ENCODE measurements around the gene MAU2. TPM values are rescaled to one million over a fixed set of nuclear protein-coding genes. Genes with fewer than 3 reads are reported as not detected.
"Not testable (repeated sequence)": the region's sequence is repeated elsewhere in the genome, so short reads cannot be mapped to it uniquely, and the experiment has no call there.

MAU2 gene
- total RNA-seq, 2 experiments from 2014 or later = 103 to 105 TPM

GRCh38 chr19:19343016-19343362, 22.4 kb downstream of the MAU2 start:
- peaks cover 4% of the 10 kb centered on the region for H3K36me3 Mint-ChIP-seq
- POLR2A ChIA-PET = no interaction called here
- no peak for ATAC-seq (ENCODE audit: low read depth)

GRCh38 chr19:19343762-19344161, 23.1 kb downstream of the MAU2 start:
- H3K27ac Mint-ChIP-seq = no peak overlapping the region
- no peak overlapping the region for H3K4me3 Mint-ChIP-seq
- no peaks in the 10 kb centered on the region for H3K4me1 Mint-ChIP-seq
- H3K9me3 Mint-ChIP-seq = no peaks in the 10 kb centered on the region
- H3K27me3 Mint-ChIP-seq = no peaks in the 10 kb centered on the region
- peaks cover 4% of the 10 kb centered on the region for H3K36me3 Mint-ChIP-seq
- DNase-seq = no peak
- POLR2A ChIA-PET = no interaction called here
- no peak for ATAC-seq (ENCODE audit: low read depth)

More at GRCh38 chr19:19343016-19343362, 22.4 kb downstream of the MAU2 start:
- Mint-ChIP-seq H3K27ac (no peak overlapping the region), H3K4me3 (no peak overlapping the region), H3K9me3 (no peaks in the 10 kb centered on the region), H3K4me1 (no peaks in the 10 kb centered on the region), H3K27me3 (no peaks in the 10 kb centered on the region)
- no peak for DNase-seq

GRCh38 chr19:19345232-19345631, 24.6 kb downstream of the MAU2 start:
- ATAC-seq (ENCODE audit: low read depth) = no peak
- Mint-ChIP-seq H3K27ac (no peak overlapping the region), H3K9me3 (no peaks in the 10 kb centered on the region), H3K27me3 (no peaks in the 10 kb centered on the region), H3K4me3 (no peak overlapping the region), H3K4me1 (no peaks in the 10 kb centered on the region), H3K36me3 (peaks cover 7% of the 10 kb centered on the region)
- POLR2A ChIA-PET = no interaction called here
- DNase-seq = no peak

GRCh38 chr19:19345970-19346369, 25.3 kb downstream of the MAU2 start:
- Mint-ChIP-seq H3K4me3 (no peak overlapping the region), H3K36me3 (peaks cover 10% of the 10 kb centered on the region), H3K9me3 (no peaks in the 10 kb centered on the region), H3K4me1 (no peaks in the 10 kb centered on the region), H3K27ac (no peak overlapping the region), H3K27me3 (no peaks in the 10 kb centered on the region)
- POLR2A ChIA-PET = no interaction called here
- ATAC-seq (ENCODE audit: low read depth) (no peak), DNase-seq (no peak)

GRCh38 chr19:19347401-19348110, 26.9 kb downstream of the MAU2 start:
- Mint-ChIP-seq H3K4me1 (no peaks in the 10 kb centered on the region), H3K36me3 (peaks cover 14% of the 10 kb centered on the region), H3K4me3 (no peak overlapping the region), H3K27ac (no peak overlapping the region), H3K9me3 (no peaks in the 10 kb centered on the region), H3K27me3 (no peaks in the 10 kb centered on the region)
- DNase-seq = no peak
- POLR2A ChIA-PET = interaction anchor here (0.6 kb wide), 1 partner anchor 20 kb away, joined by 6 read pairs; no protein-coding TSS in a partner anchor
- ATAC-seq (ENCODE audit: low read depth) = no peak

GRCh38 chr19:19348266-19348665, 27.6 kb downstream of the MAU2 start:
- ATAC-seq (ENCODE audit: low read depth) = no peak
- H3K36me3 Mint-ChIP-seq = peaks cover 14% of the 10 kb centered on the region
- H3K27ac Mint-ChIP-seq = no peak overlapping the region
- no peaks in the 10 kb centered on the region for H3K27me3 Mint-ChIP-seq
- DNase-seq = no peak
- no peaks in the 10 kb centered on the region for H3K9me3 Mint-ChIP-seq
- POLR2A ChIA-PET = no interaction called here
- no peak overlapping the region for H3K4me3 Mint-ChIP-seq
- H3K4me1 Mint-ChIP-seq = no peaks in the 10 kb centered on the region

GRCh38 chr19:19349365-19349764, 28.7 kb downstream of the MAU2 start:
- DNase-seq (no peak), ATAC-seq (ENCODE audit: low read depth) (no peak)
- POLR2A ChIA-PET = no interaction called here
- no peak overlapping the region for H3K27ac Mint-ChIP-seq
- peaks cover 14% of the 10 kb centered on the region for H3K36me3 Mint-ChIP-seq
- no peaks in the 10 kb centered on the region for H3K9me3 Mint-ChIP-seq
- no peaks in the 10 kb centered on the region for H3K4me1 Mint-ChIP-seq
- no peaks in the 10 kb centered on the region for H3K27me3 Mint-ChIP-seq
- no peak overlapping the region for H3K4me3 Mint-ChIP-seq

- H3K27me3 Mint-ChIP-seq; DNase-seq; H3K27ac Mint-ChIP-seq; H3K4me3 Mint-ChIP-seq; H3K4me1 Mint-ChIP-seq; ATAC-seq (ENCODE audit: low read depth); H3K9me3 Mint-ChIP-seq; POLR2A ChIA-PET: not testable (repeated sequence)
- peaks cover 14% of the 10 kb centered on the region for H3K36me3 Mint-ChIP-seq
Measured at GRCh38 chr19:19350756-19351155, 30.1 kb downstream of the MAU2 start.

- no peaks in the 10 kb centered on the region for H3K27me3 Mint-ChIP-seq
- ATAC-seq (ENCODE audit: low read depth) = no peak
- no peak for DNase-seq
- POLR2A ChIA-PET = no interaction called here
- H3K4me3 Mint-ChIP-seq = no peak overlapping the region
- H3K9me3 Mint-ChIP-seq = no peaks in the 10 kb centered on the region
- peaks cover 13% of the 10 kb centered on the region for H3K36me3 Mint-ChIP-seq
- no peaks in the 10 kb centered on the region for H3K4me1 Mint-ChIP-seq
- no peak overlapping the region for H3K27ac Mint-ChIP-seq
Measured at GRCh38 chr19:19352823-19353222, 32.2 kb downstream of the MAU2 start.

GRCh38 chr19:19354007-19354406, 33.4 kb downstream of the MAU2 start:
- Mint-ChIP-seq H3K27ac (no peak overlapping the region), H3K36me3 (peaks cover 11% of the 10 kb centered on the region), H3K4me1 (peaks cover 4% of the 10 kb centered on the region), H3K4me3 (no peak overlapping the region), H3K9me3 (no peaks in the 10 kb centered on the region), H3K27me3 (no peaks in the 10 kb centered on the region)
- POLR2A ChIA-PET = interaction anchor here (0.9 kb wide), 1 partner anchor 11 kb away, joined by 3 read pairs; no protein-coding TSS in a partner anchor
- DNase-seq (no peak), ATAC-seq (ENCODE audit: low read depth) (no peak)

- Mint-ChIP-seq H3K27me3 (no peaks in the 10 kb centered on the region), H3K9me3 (no peaks in the 10 kb centered on the region), H3K4me1 (peaks cover 4% of the 10 kb centered on the region), H3K4me3 (no peak overlapping the region), H3K27ac (no peak overlapping the region), H3K36me3 (peaks cover 10% of the 10 kb centered on the region)
- no peak for ATAC-seq (ENCODE audit: low read depth)
- POLR2A ChIA-PET = no interaction called here
- no peak for DNase-seq
Measured at GRCh38 chr19:19354932-19355331, 34.3 kb downstream of the MAU2 start.

- POLR2A ChIA-PET = no interaction called here
Measured at GRCh38 chr19:19355606-19356139, 35.0 kb downstream of the MAU2 start.

GRCh38 chr19:19356500-19356899, 35.9 kb downstream of the MAU2 start:
- ATAC-seq (ENCODE audit: low read depth) (no peak), DNase-seq (no peak)
- POLR2A ChIA-PET = no interaction called here
- Mint-ChIP-seq H3K4me1 (peaks cover 10% of the 10 kb centered on the region), H3K27ac (no peak overlapping the region), H3K27me3 (no peaks in the 10 kb centered on the region), H3K9me3 (no peaks in the 10 kb centered on the region), H3K36me3 (peaks cover 8% of the 10 kb centered on the region), H3K4me3 (no peak overlapping the region)

More at GRCh38 chr19:19355606-19356139, 35.0 kb downstream of the MAU2 start:
- H3K36me3 Mint-ChIP-seq = peaks cover 8% of the 10 kb centered on the region
- peaks cover 6% of the 10 kb centered on the region for H3K4me1 Mint-ChIP-seq
- H3K27ac Mint-ChIP-seq = no peak overlapping the region
- H3K27me3 Mint-ChIP-seq = no peaks in the 10 kb centered on the region
- DNase-seq (no peak), ATAC-seq (ENCODE audit: low read depth) (no peak)
- H3K9me3 Mint-ChIP-seq = no peaks in the 10 kb centered on the region
- H3K4me3 Mint-ChIP-seq = no peak overlapping the region

- no peak for DNase-seq
- no peak for ATAC-seq (ENCODE audit: low read depth)
- Mint-ChIP-seq H3K27me3 (no peaks in the 10 kb centered on the region), H3K36me3 (peaks cover 5% of the 10 kb centered on the region), H3K4me3 (no peak overlapping the region), H3K4me1 (peaks cover 10% of the 10 kb centered on the region), H3K27ac (no peak overlapping the region), H3K9me3 (no peaks in the 10 kb centered on the region)
- POLR2A ChIA-PET = interaction anchor here (1.1 kb wide), 1 partner anchor 165 kb away, joined by 3 read pairs; the partner anchor contains the start of genes BORCS8 and RFXANK
Measured at GRCh38 chr19:19356901-19357566, 36.4 kb downstream of the MAU2 start.
